H1 (cell line): Measurements from ENCODE around the gene RPP14. TPM values are rescaled to one million over a fixed set of nuclear protein-coding genes. Genes with fewer than 3 reads are reported as not detected.

ENCODE experiments used
- CTCF ChIA-PET: fragments of 300-600 bp; sonication (Branson Sonifier 250); formaldehyde crosslinking; loops from one replicate; lab custom pipeline; 2021; ENCODE audit not compliant: partially characterized antibody; lab: Charles Lee
- POLR2A ChIA-PET: fragments of 300-600 bp; sonication (Branson Sonifier 250); formaldehyde crosslinking; loops from one replicate; lab custom pipeline; 2021; ENCODE audit warnings: inconsistent platforms; ENCODE audit not compliant: partially characterized antibody; lab: Charles Lee
- DNase-seq, 2 experiments: peaks; one replicate each; pipeline versions ENCODE4 v3.0.0 to v3.0.0-alpha.2; 2010 to 2022; ENCODE audit warnings: low spot score in 2 of 2, low read depth in 1 of 2, mixed read lengths in 1 of 2
- FAIRE-seq: peaks from 2 replicates; lab custom pipeline; 2011; peaks lifted over from hg19 to GRCh38; lab: Jason Lieb, UNC
- H2AFZ ChIP-seq: 2 replicates; pipeline ENCODE4 v1.8.1; 2012; ENCODE audit warnings: low read length, inconsistent platforms
- H2AK5ac ChIP-seq: 2 replicates; pipeline ENCODE4 v1.6.1; 2013; ENCODE audit warnings: low read depth, low read length
- H2BK120ac ChIP-seq: replicated peaks from 2 replicates; pipeline ENCODE3; 2013; ENCODE audit warnings: low read depth, low read length, inconsistent platforms
- H2BK12ac ChIP-seq: 2 replicates; pipeline ENCODE4 v1.6.1; 2013; ENCODE audit warnings: low read depth, low read length
- H2BK15ac ChIP-seq: 2 replicates; pipeline ENCODE4 v1.6.1; 2013; ENCODE audit warnings: low read length
- H2BK20ac ChIP-seq: 2 replicates; pipeline ENCODE4 v1.6.1; 2013; ENCODE audit warnings: low read length
- H2BK5ac ChIP-seq: 2 replicates; pipeline ENCODE4 v1.6.1; 2013; ENCODE audit warnings: low read depth, low read length
- H3K14ac ChIP-seq: 2 replicates; pipeline ENCODE4 v1.6.1; 2013; ENCODE audit warnings: inconsistent platforms; ENCODE audit not compliant: insufficient read length
- H3K18ac ChIP-seq: 2 replicates; pipeline ENCODE4 v1.6.1; 2013; ENCODE audit warnings: low read length; ENCODE audit errors: extremely low read depth
- H3K23ac ChIP-seq: 2 replicates; pipeline ENCODE4 v1.6.1; 2013; ENCODE audit warnings: inconsistent platforms; ENCODE audit not compliant: insufficient read length
- H3K23me2 ChIP-seq: 2 replicates; pipeline ENCODE4 v1.6.1; 2013; ENCODE audit warnings: low read depth, low read length
- H3K27ac ChIP-seq: 2 replicates; pipeline ENCODE4 v1.6.1; 2011; ENCODE audit warnings: low read depth, low read length, inconsistent platforms
- H3K27me3 ChIP-seq, 4 experiments: replicated peaks in 1 of 4; 1 replicate in 1 of 4; 2 replicates in 3 of 4; pipeline versions ENCODE4 v1.6.1 to v1.8.1; 2011 to 2013; ENCODE audit warnings: low read length in 3 of 4, mild to moderate bottlenecking in 3 of 4, inconsistent platforms in 2 of 4, mixed read lengths in 2 of 4, moderate library complexity in 1 of 4; ENCODE audit not compliant: control insufficient read depth in 3 of 4, insufficient read depth in 3 of 4; ENCODE audit errors: extremely low read depth in 1 of 4
- H3K36me3 ChIP-seq, 4 experiments: 2 replicates each; pipeline versions ENCODE4 v1.6.1 to v1.8.1; 2011 to 2013; ENCODE audit warnings: mild to moderate bottlenecking in 4 of 4, low read length in 3 of 4, moderate library complexity in 2 of 4, control low read depth in 1 of 4, inconsistent platforms in 1 of 4; ENCODE audit not compliant: insufficient read depth in 4 of 4, control insufficient read depth in 2 of 4
- H3K4ac ChIP-seq: replicated peaks from 2 replicates; pipeline ENCODE3; 2013; ENCODE audit warnings: low read length, low read depth, mixed read lengths, inconsistent platforms; ENCODE audit not compliant: insufficient read length
- H3K4me1 ChIP-seq, 4 experiments: replicated peaks in 1 of 4; 1 replicate in 1 of 4; 2 replicates in 3 of 4; pipeline versions ENCODE4 v1.6.1 to v1.8.1; 2011 to 2013; ENCODE audit warnings: low read length in 3 of 4, inconsistent platforms in 2 of 4, mixed read lengths in 1 of 4; ENCODE audit not compliant: insufficient read depth in 4 of 4, control insufficient read depth in 3 of 4
- H3K4me2 ChIP-seq, 2 experiments: 2 replicates each; pipeline versions ENCODE4 v1.6.1 to v1.8.1; 2011 to 2013; ENCODE audit warnings: low read depth in 2 of 2, low read length in 2 of 2, control low read depth in 1 of 2, inconsistent platforms in 1 of 2, mild to moderate bottlenecking in 1 of 2; ENCODE audit not compliant: insufficient read depth in 1 of 2
- H3K4me3 ChIP-seq, 4 experiments: fragments of 200-600, 300-600 bp in 1 of 4; sonication (generic), shearing (Covaris generic), sonication (Bioruptor Twin) in 1 of 4; 2 replicates each; pipeline versions ENCODE4 v1.5.1 to v1.8.1; 2011 to 2016; ENCODE audit warnings: low read length in 4 of 4, low read depth in 3 of 4, control low read depth in 2 of 4, inconsistent platforms in 2 of 4, mild to moderate bottlenecking in 2 of 4, mixed read lengths in 1 of 4, moderate library complexity in 1 of 4; ENCODE audit not compliant: insufficient read depth in 2 of 4; ENCODE audit errors: extremely low read depth in 1 of 4
- H3K56ac ChIP-seq: replicated peaks from 2 replicates; pipeline ENCODE3; 2013; ENCODE audit warnings: low read depth, mild to moderate bottlenecking, mixed read lengths, low read length, inconsistent platforms; ENCODE audit not compliant: insufficient read length
- H3K79me1 ChIP-seq: 2 replicates; pipeline ENCODE4 v1.6.1; 2013; ENCODE audit warnings: low read depth, low read length, control low read depth
- H3K79me2 ChIP-seq, 2 experiments: 2 replicates each; pipeline versions ENCODE4 v1.6.1 to v1.8.1; 2012 to 2013; ENCODE audit warnings: low read length in 2 of 2, mild to moderate bottlenecking in 2 of 2, inconsistent platforms in 1 of 2; ENCODE audit not compliant: insufficient read depth in 2 of 2, control insufficient read depth in 1 of 2
- H3K9ac ChIP-seq, 4 experiments: replicated peaks in 1 of 4; 1 replicate in 1 of 4; 2 replicates in 3 of 4; pipeline versions ENCODE4 v1.6.1 to v1.8.1; 2011 to 2013; ENCODE audit warnings: low read depth in 3 of 4, low read length in 3 of 4, control low read depth in 2 of 4, mild to moderate bottlenecking in 2 of 4, moderate library complexity in 2 of 4, inconsistent platforms in 1 of 4; ENCODE audit errors: extremely low read depth in 1 of 4
- H3K9me3 ChIP-seq, 2 experiments: 2 replicates each; pipeline versions ENCODE4 v1.6.1 to v1.8.1; 2012 to 2013; ENCODE audit warnings: mild to moderate bottlenecking in 2 of 2, moderate library complexity in 2 of 2, control low read depth in 1 of 2, inconsistent platforms in 1 of 2, low read depth in 1 of 2, low read length in 1 of 2, mixed read lengths in 1 of 2; ENCODE audit not compliant: insufficient read depth in 2 of 2
- H4K20me1 ChIP-seq, 2 experiments: replicated peaks in 1 of 2; 2 replicates each; pipeline versions ENCODE3 to v1.8.1; 2011 to 2013; ENCODE audit warnings: inconsistent platforms in 2 of 2, low read length in 2 of 2, mild to moderate bottlenecking in 1 of 2; ENCODE audit not compliant: insufficient read depth in 2 of 2, control insufficient read depth in 1 of 2
- H4K5ac ChIP-seq: 2 replicates; pipeline ENCODE4 v1.6.1; 2013; ENCODE audit warnings: low read length, low read depth, mixed read lengths, inconsistent platforms; ENCODE audit not compliant: insufficient read length
- H4K8ac ChIP-seq: 2 replicates; pipeline ENCODE4 v1.8.0; 2013; ENCODE audit warnings: mild to moderate bottlenecking, moderate library complexity, low read length, inconsistent platforms; ENCODE audit not compliant: insufficient read depth; ENCODE audit errors: extremely low read depth
- H4K91ac ChIP-seq: replicated peaks from 2 replicates; pipeline ENCODE3; 2013; ENCODE audit warnings: low read length, mixed read lengths, inconsistent platforms; ENCODE audit not compliant: insufficient read length
- ASH2L ChIP-seq: fragments of 200-600, 300-600 bp; sonication (generic); IDR thresholded peaks from one replicate; pipeline ENCODE4 v1.7.1; 2017; ENCODE audit warnings: low read length
- BRCA1 ChIP-seq: IDR thresholded peaks from 2 replicates; pipeline ENCODE4 v1.6.1; 2012; ENCODE audit warnings: low read depth, low read length, improper control_type of control experiment
- CBX8 ChIP-seq: fragments of 300-800, 300-1000 bp; sonication (generic); IDR thresholded peaks from 2 replicates; pipeline ENCODE4 v1.7.1; 2016; ENCODE audit warnings: low read depth, low read length, borderline replicate concordance
- CEBPB ChIP-seq: IDR thresholded peaks from 2 replicates; pipeline ENCODE4 v1.6.1; 2012; ENCODE audit warnings: low read depth, low read length
- CHD2 ChIP-seq: IDR thresholded peaks from 2 replicates; pipeline ENCODE4 v1.6.1; 2012; ENCODE audit warnings: low read length, improper control_type of control experiment
- EP300 ChIP-seq, 2 experiments: IDR thresholded peaks; 1 replicate in 1 of 2; 2 replicates in 1 of 2; pipeline ENCODE4 v1.6.1; 2011 to 2012; ENCODE audit warnings: low read depth in 2 of 2, low read length in 2 of 2, mild to moderate bottlenecking in 2 of 2, borderline replicate concordance in 1 of 2, inconsistent platforms in 1 of 2, moderate library complexity in 1 of 2
- FOSL1 ChIP-seq: IDR thresholded peaks from 2 replicates; pipeline ENCODE4 v1.6.1; 2011; ENCODE audit warnings: mild to moderate bottlenecking, low read depth, low read length, moderate library complexity; ENCODE audit not compliant: insufficient read depth
- KDM1A ChIP-seq: fragments of 200-600, 300-600 bp; sonication (generic); IDR thresholded peaks from 2 replicates; pipeline ENCODE4 v1.7.1; 2016; ENCODE audit warnings: mild to moderate bottlenecking, low read length, borderline replicate concordance
- POLR2A ChIP-seq, 2 experiments: IDR thresholded peaks; 1 replicate in 1 of 2; 2 replicates in 1 of 2; pipeline ENCODE4 v1.6.1; 2011; ENCODE audit warnings: low read depth in 2 of 2, low read length in 2 of 2, mild to moderate bottlenecking in 2 of 2; ENCODE audit errors: control extremely low read depth in 1 of 2
- RFX5 ChIP-seq: IDR thresholded peaks from 2 replicates; pipeline ENCODE4 v1.6.1; 2011; ENCODE audit warnings: low read depth, low read length, improper control_type of control experiment, borderline replicate concordance
- RXRA ChIP-seq: IDR thresholded peaks from 2 replicates; pipeline ENCODE4 v1.6.1; 2011; ENCODE audit warnings: low read depth, mild to moderate bottlenecking, low read length, moderate library complexity; ENCODE audit not compliant: insufficient read depth
- SIRT6 ChIP-seq: IDR thresholded peaks from one replicate; pipeline ENCODE4 v1.7.1; 2012; ENCODE audit warnings: low read length, inconsistent platforms
- TCF12 ChIP-seq: IDR thresholded peaks from 2 replicates; pipeline ENCODE4 v1.6.1; 2011; ENCODE audit warnings: low read depth, mild to moderate bottlenecking, low read length
- WGBS, 2 experiments: shearing (Covaris generic) in 1 of 2; methylation state at CpG; one replicate each; pipeline versions ENCODE4 v1.1.6 to v1.1.7; 2013 to 2015; ENCODE audit warnings: low lambda C conversion rate in 2 of 2, mixed read lengths in 2 of 2, inconsistent platforms in 1 of 2, low coverage in 1 of 2, missing lambda C conversion rate in 1 of 2; ENCODE audit not compliant: insufficient replicate concordance in 2 of 2, insufficient coverage in 1 of 2, insufficient read length in 1 of 2; ENCODE audit errors: extremely low coverage in 1 of 2, missing lambda C conversion rate in 1 of 2; 5-methylcytosine and 5-hydroxymethylcytosine counted together
- polyA plus RNA-seq, 7 experiments: library from polyadenylated mRNA; depleted of rRNA in 3 of 7; stranded (reverse) in 5 of 7; unstranded in 2 of 7; fragments of >200 nt in 5 of 7; fragments of 200-250 nt in 2 of 7; gene quantifications; 1 replicate in 5 of 7; 2 replicates in 1 of 7; 4 replicates in 1 of 7; pipeline versions ENCODE4 v1.2.1 to v1.2.3, GENCODE V29; 2011 to 2013; ENCODE audit warnings: missing spikeins in 2 of 7, mixed read lengths in 2 of 7
- total RNA-seq: library from RNA; stranded (reverse); fragmentation: NEBNext Ultra II Directional; extraction: Animal tissue kit (Norgen Biotek cat#: 25700); gene quantifications from 2 replicates; pipeline ENCODE4 v1.2.1, GENCODE V29; 2021
- TF ChIP-seq, protein P1 (sequence below): IDR thresholded peaks from 2 replicates; pipeline ENCODE4 v1.6.1; 2011; ENCODE audit warnings: low read length, improper control_type of control experiment

Gene RPP14
- total and polyA plus RNA-seq, 2 of the 8 experiments (the other 6 are each of a cell fraction or from before 2014, with no cell fraction given), result 11.7 to 23.4 TPM

DNA sequence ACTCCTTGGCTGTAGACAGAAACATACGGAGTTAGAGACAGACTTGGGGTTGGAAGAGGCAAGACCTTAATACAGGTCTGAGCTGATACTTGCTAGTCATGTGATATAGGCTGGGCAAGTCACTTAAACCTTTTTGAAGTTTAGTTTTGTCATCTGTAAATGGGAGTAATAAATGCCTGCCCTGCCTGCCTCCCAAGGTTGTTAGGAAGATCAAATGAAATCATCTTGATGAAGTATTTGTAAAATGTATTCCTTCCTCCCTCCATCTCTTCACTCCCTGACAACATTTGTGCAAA is 29.6 kb downstream of the RPP14 start:
- no peak overlapping the region for H3K27ac ChIP-seq
- no peak overlapping the region for H3K18ac ChIP-seq
- TF ChIP-seq CHD2 (no peak), FOSL1 (no peak), CEBPB (no peak), KDM1A (no peak), RFX5 (no peak), BRCA1 (no peak), POLR2A (IDR thresholded peaks at IDR 0.05; ENCODE audit: control extremely low read depth in 1 of 2, low read depth in 2 of 2, low read length in 2 of 2) (no peak), ASH2L (no peak), TCF12 (no peak), SIRT6 (no peak), EP300 (IDR thresholded peaks at IDR 0.05; ENCODE audit: borderline replicate concordance in 1 of 2, low read depth in 2 of 2, low read length in 2 of 2) (no peak), RXRA (no peak), CBX8 (no peak)
- TF ChIP-seq, protein P1, sequence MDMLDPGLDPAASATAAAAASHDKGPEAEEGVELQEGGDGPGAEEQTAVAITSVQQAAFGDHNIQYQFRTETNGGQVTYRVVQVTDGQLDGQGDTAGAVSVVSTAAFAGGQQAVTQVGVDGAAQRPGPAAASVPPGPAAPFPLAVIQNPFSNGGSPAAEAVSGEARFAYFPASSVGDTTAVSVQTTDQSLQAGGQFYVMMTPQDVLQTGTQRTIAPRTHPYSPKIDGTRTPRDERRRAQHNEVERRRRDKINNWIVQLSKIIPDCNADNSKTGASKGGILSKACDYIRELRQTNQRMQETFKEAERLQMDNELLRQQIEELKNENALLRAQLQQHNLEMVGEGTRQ, result no peak
- TF ChIP-seq, all 59 proteins: peak for 0
- ChIA-PET POLR2A (interaction anchor here (1.9 kb wide), 1 partner anchor 10 kb away, joined by 6 read pairs; no protein-coding TSS in a partner anchor), CTCF (interaction anchor here (0.6 to 2.1 kb wide), 10 partner anchors 9 to 156 kb away, joined by 3 to 6 read pairs (median 3); partner anchors contain the start of gene KCTD6)
- Histone ChIP-seq H3K56ac (no peak overlapping the region), H2BK5ac (no peak overlapping the region), H2AFZ (no peak overlapping the region), H2BK12ac (no peak overlapping the region), H2BK15ac (no peak overlapping the region), H3K27me3 (peaks cover 0 to 16% (median 8%) of the 10 kb centered on the region in 4 experiments; a peak in 5 of 7 replicates), H3K4me1 (0 out of 7 replicates have a peak, but pooled peaks cover 0 to 4% (median 0%) of the 10 kb centered on the region in 4 experiments), H3K9me3 (no peaks in the 10 kb centered on the region), H2AK5ac (no peak overlapping the region), H4K5ac (no peak overlapping the region), H3K23me2 (peaks cover 7% of the 10 kb centered on the region; the same call in 1 of the 2 replicates), H4K20me1 (no peaks in the 10 kb centered on the region), H2BK120ac (no peak overlapping the region), H3K4me2 (no peak overlapping the region), H3K14ac (no peak overlapping the region), H3K4me3 (no peak overlapping the region), H2BK20ac (no peak overlapping the region), H3K79me1 (no peaks in the 10 kb centered on the region), H4K8ac (no peak overlapping the region), H3K4ac (no peak overlapping the region), H3K23ac (no peak overlapping the region), H4K91ac (no peak overlapping the region), H3K9ac (no peak overlapping the region), H3K79me2 (no peaks in the 10 kb centered on the region), H3K36me3 (no peaks in the 10 kb centered on the region)
- FAIRE-seq, result no peak
- no peak for DNase-seq
- WGBS, 2 experiments, result 63% methylated on average over 1 of the region's 1 CpG; no CpG with 5 or more reads in 1 of the 2 experiments
